ENCODE results near the gene ABTB1. TPM values are rescaled to one million over a fixed set of nuclear protein-coding genes. Genes with fewer than 3 reads are reported as not detected.

The ABTB1 gene
- total RNA-seq, 1 donor from 2014 or later, result 35.0 TPM

DNA sequence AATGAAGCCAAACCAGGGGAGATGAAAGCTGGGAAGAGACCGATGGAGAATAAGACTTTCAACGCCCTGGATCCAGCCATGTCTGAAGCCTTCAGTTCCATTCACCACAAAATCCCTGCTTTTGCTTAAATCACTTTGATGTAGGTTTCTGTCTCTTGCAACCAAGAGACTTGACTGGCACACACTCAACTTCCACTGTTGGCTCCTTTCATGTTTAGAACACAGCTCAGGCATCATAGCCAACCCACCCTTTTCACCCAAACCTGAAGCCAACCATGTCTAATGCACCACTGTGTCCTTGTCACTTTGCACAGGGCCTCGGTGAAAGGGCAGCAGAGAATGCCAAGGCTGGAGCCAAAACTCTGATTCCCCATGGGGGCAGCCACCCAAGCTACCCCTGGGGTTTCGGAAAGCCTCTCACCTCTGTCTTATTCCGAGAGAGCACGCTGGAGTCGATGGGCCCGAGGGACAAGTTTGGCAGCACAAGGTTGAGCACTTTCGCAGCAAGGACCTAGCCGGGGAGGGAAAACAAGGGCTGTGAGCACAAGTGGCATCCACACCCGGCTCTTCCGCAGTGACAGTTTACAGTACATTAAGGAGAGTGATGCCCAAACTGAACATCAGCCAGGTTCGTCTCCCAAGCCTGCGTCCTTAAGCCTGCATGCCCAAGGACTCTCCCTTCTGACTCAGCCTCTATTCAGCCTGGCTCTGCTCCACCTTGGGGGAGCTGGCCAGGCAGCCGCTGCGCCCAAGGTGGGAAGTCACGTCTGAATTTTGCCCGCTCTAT is 37.6 kb downstream of the ABTB1 start:
- no peak for TF ChIP-seq CTCF (IDR thresholded peaks at IDR 0.05; ENCODE audit: partially characterized antibody, unreplicated experiment)
- Mint-ChIP-seq H3K27me3 (ENCODE audit: unreplicated experiment) (peaks cover 10% of the 10 kb centered on the region), H3K36me3 (ENCODE audit: unreplicated experiment) (no peaks in the 10 kb centered on the region), H3K4me1 (ENCODE audit: low read depth, unreplicated experiment) (peaks cover 60% of the 10 kb centered on the region), H3K9me3 (ENCODE audit: unreplicated experiment) (peaks cover 15% of the 10 kb centered on the region), H3K27ac (ENCODE audit: unreplicated experiment) (no peak overlapping the region), H3K4me3 (ENCODE audit: unreplicated experiment) (no peak overlapping the region)
- no peak for DNase-seq

DNA sequence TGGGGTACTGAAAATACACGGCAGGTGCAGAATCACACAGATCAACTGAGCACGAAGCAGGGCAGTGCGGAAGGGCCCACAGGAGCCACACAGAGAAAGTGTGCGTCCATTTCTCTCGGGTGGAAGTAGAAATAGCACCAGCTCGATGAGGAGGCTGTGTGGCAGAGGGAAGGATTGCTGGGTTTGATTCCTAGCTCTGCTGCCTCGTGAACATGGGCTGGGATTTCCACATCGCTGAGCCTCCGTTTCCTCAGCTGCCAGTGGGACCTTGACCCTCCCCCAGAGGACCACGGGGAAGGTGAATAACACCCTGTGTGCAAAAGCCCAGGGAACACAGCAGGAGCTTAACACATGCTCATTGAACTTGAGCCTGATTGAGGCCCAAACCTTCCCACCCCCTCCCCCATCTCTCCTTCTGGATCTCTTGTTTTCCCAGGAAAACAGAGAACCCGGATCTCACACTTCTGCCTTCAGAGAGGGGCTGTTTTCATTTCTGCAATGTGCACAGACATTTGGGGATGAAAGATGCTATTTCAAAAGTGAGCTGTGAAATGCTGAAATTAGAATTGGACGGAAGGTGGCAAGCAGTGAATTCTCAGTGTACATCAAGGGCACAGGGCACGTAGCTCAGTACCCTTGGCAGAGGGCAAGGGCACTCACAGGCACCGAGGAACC is 38.4 kb downstream of the ABTB1 start:
- peaks cover 67% of the 10 kb centered on the region for H3K4me1 Mint-ChIP-seq (ENCODE audit: low read depth, unreplicated experiment)
- H3K4me3 Mint-ChIP-seq (ENCODE audit: unreplicated experiment), result no peak overlapping the region
- no peak for TF ChIP-seq CTCF (IDR thresholded peaks at IDR 0.05; ENCODE audit: partially characterized antibody, unreplicated experiment)
- peak overlapping the region; percentile 68 for H3K27ac Mint-ChIP-seq (ENCODE audit: unreplicated experiment)
- peaks cover 10% of the 10 kb centered on the region for H3K27me3 Mint-ChIP-seq (ENCODE audit: unreplicated experiment)
- DNase-seq, result no peak
- no peaks in the 10 kb centered on the region for H3K36me3 Mint-ChIP-seq (ENCODE audit: unreplicated experiment)
- peaks cover 15% of the 10 kb centered on the region for H3K9me3 Mint-ChIP-seq (ENCODE audit: unreplicated experiment)

DNA sequence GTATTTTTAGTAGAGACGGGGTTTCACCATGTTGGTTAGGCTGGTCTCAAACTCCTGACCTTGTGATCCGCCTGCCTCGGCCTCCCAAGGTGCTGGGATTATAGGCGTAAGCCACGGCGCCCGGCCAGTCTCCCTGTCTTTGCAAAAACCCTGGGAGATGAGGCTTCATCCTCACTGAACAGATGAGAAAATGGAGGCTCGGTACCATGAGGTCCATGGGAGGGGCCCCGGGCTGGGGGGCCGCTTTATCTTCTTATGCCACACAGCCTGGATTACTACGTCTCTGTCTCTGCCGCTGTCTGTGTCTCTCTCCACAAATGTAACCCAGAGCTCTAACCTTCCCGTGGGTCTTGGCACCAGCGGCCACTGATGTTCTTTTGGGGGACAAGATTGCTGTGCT is 39.1 kb downstream of the ABTB1 start:
- Mint-ChIP-seq H3K4me3 (ENCODE audit: unreplicated experiment) (no peak overlapping the region), H3K27ac (ENCODE audit: unreplicated experiment) (no peak overlapping the region), H3K9me3 (ENCODE audit: unreplicated experiment) (peaks cover 18% of the 10 kb centered on the region), H3K4me1 (ENCODE audit: low read depth, unreplicated experiment) (peaks cover 66% of the 10 kb centered on the region), H3K27me3 (ENCODE audit: unreplicated experiment) (peaks cover 8% of the 10 kb centered on the region), H3K36me3 (ENCODE audit: unreplicated experiment) (no peaks in the 10 kb centered on the region)
- no peak for DNase-seq
- TF ChIP-seq CTCF (IDR thresholded peaks at IDR 0.05; ENCODE audit: partially characterized antibody, unreplicated experiment), result no peak

GRCh38 chr3:127712461-127712860 is 39.7 kb downstream of the ABTB1 start:
- no peak overlapping the region for H3K27ac Mint-ChIP-seq (ENCODE audit: unreplicated experiment)
- H3K9me3 Mint-ChIP-seq (ENCODE audit: unreplicated experiment), result peaks cover 17% of the 10 kb centered on the region
- DNase-seq, result peak; percentile 7
- no peak for TF ChIP-seq CTCF (IDR thresholded peaks at IDR 0.05; ENCODE audit: partially characterized antibody, unreplicated experiment)
- peaks cover 8% of the 10 kb centered on the region for H3K27me3 Mint-ChIP-seq (ENCODE audit: unreplicated experiment)
- no peaks in the 10 kb centered on the region for H3K36me3 Mint-ChIP-seq (ENCODE audit: unreplicated experiment)
- H3K4me1 Mint-ChIP-seq (ENCODE audit: low read depth, unreplicated experiment), result peaks cover 60% of the 10 kb centered on the region
- no peak overlapping the region for H3K4me3 Mint-ChIP-seq (ENCODE audit: unreplicated experiment)

Data from glutamatergic neuron (in vitro differentiated cells).